ENCODE results near the gene DGKA.
"Not testable (repeated sequence)": the region's sequence is repeated elsewhere in the genome, so short reads cannot be mapped to it uniquely, and the experiment has no call there.

The DGKA gene

DNA sequence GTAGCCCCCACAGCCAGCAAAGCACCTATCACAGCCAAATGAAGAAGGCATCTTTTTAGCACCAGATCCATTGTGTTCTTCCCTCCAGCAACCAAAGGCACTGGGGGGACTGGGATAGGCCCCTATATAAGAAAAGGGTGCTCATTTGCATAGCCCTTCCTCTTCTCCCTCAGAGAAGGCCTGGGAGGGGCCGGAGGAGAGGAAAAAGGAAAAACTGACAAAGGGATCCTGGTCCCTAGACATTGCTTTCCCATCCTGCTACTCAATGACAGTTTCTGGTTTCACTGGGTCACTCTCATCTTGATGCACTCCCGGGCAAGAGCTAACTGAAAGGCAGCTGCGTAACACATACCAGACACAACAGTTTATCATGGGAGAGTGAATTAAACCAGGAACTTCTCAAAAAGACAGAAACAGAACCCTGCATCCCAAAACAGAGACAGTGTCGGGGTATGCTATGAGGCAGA lies 35.0 kb downstream of the DGKA start, which contains the start of gene PMEL:
Gene PMEL, minus strand, starts transcription at position 102 of the 467 bp plus-strand sequence. Its CDS starts 31 bp downstream, at position 71.
- no peak for DNase-seq (ENCODE audit: low read depth, low spot score)
- H3K27ac ChIP-seq = peak within 1 kb of the TSS; percentile 47

DNA sequence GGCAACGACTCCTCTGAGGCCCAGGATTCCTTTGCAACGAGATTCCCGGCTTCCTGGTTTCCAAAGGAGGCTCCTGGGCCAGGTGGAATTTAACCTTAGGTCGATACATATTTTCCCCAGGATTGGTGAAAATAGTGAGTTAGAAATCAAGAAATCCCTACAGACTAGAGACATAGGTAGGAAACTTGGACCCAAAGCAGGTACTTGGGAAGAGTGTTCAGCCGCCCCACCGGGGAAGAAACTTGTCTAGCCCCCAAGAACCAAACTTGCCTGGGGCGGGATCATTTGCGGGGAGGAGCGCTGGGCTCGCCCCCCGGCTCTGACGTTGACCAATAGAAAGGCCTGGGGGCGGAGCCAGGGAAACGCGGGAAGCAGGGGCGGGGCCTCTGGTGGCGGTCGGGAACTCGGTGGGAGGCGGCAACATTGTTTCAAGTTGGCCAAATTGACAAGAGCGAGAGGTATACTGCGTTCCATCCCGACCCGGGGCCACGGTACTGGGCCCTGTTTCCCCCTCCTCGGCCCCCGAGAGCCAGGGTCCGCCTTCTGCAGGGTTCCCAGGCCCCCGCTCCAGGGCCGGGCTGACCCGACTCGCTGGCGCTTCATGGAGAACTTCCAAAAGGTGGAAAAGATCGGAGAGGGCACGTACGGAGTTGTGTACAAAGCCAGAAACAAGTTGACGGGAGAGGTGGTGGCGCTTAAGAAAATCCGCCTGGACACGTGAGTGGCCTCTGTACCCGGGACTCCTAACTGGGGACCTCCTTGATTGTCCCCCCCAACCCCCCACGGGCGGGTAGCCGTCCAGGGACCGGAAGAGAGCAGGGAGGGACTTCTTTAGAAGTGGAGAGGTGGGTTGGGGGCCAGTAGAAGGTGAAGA lies 35.7 kb downstream of the DGKA start, which contains the start of gene CDK2:
Gene CDK2, plus strand, starts transcription at position 423 of the 874 bp plus-strand sequence. Its CDS starts 179 bp downstream, at position 602.
- no peak for DNase-seq (ENCODE audit: low read depth, low spot score)
- peak within 1 kb of the TSS; percentile 47 for H3K27ac ChIP-seq

DNA sequence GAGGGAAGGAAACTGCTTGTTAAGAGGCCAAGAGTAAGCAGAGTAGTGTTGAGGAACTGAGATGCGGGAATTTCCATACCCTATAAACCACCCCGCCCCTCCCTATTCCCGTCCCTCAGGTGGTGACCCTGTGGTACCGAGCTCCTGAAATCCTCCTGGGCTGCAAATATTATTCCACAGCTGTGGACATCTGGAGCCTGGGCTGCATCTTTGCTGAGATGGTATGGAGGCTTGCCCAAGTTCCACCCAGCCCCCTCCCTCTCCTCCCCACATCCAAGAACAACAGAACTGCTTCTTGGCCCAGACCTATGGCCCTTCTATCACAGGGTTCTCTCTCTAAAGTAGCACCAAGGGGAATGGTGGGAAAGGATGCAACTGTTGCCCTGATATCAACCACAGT lies 38.4 kb downstream of the DGKA start:
- DNase-seq (ENCODE audit: low read depth, low spot score) = no peak
- H3K27ac ChIP-seq = no peak overlapping the region

- DNase-seq (ENCODE audit: low read depth, low spot score) = no peak
- peak overlapping the region; percentile 93 for H3K27ac ChIP-seq
Observed at GRCh38 chr12:55970775-55971174, 39.8 kb downstream of the DGKA start.

GRCh38 chr12:55972042-55972441 lies 41.1 kb downstream of the DGKA start:
- peak; percentile 52 for DNase-seq (ENCODE audit: low read depth, low spot score)

GRCh38 chr12:55972456-55972855 lies 41.5 kb downstream of the DGKA start:
- no peak for DNase-seq (ENCODE audit: low read depth, low spot score)

More at GRCh38 chr12:55972042-55972441, 41.1 kb downstream of the DGKA start:
- H3K27ac ChIP-seq = peak overlapping the region; percentile 93

GRCh38 chr12:55972911-55973598 lies 42.1 kb downstream of the DGKA start:
- no peak for DNase-seq (ENCODE audit: low read depth, low spot score)
- H3K27ac ChIP-seq = peak overlapping the region; percentile 93

More at GRCh38 chr12:55972456-55972855, 41.5 kb downstream of the DGKA start:
- peak overlapping the region; percentile 93 for H3K27ac ChIP-seq

DNA sequence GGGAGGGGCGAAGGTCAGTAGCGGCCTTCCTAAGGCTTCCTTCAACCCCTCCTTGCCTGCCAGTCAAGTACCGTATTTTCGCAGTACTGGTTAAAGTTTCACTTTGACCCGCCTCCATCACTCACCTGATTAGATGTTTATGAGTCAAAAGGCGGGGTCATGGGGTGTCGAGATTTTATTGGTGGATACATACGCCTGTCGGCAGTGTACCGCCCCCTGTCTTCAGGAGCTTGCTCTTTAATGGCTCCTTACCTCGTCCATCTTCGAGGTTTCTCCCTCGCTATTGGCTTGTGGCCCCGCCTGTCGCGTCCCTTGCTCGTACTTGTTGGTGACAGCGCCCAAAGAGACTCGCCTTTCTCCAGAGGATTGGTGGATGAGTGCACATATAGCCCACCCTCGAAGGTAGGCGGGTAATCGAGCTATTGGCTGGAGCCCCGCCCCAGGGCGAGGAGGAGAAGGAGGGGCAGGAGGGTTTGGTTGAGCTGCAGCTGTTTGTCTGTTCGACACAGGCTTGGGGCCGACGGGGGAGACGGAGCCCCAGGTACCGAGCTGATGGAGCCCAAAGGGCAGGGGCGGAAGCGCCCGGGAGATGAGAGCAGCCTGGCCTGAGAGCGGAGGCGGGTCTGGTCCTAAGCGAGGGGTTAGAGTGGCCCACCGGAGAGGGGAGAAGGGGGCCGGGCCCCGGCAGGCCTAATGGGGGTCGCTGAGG lies 42.8 kb downstream of the DGKA start, which contains the start of gene RAB5B:
Gene RAB5B, plus strand, starts transcription at position 480 of the 709 bp plus-strand sequence. CDS start 12,883 bp downstream, outside the sequence.
- H3K27ac ChIP-seq = peak within 1 kb of the TSS; percentile 93
- DNase-seq (ENCODE audit: low read depth, low spot score) = peak; percentile 100

DNA sequence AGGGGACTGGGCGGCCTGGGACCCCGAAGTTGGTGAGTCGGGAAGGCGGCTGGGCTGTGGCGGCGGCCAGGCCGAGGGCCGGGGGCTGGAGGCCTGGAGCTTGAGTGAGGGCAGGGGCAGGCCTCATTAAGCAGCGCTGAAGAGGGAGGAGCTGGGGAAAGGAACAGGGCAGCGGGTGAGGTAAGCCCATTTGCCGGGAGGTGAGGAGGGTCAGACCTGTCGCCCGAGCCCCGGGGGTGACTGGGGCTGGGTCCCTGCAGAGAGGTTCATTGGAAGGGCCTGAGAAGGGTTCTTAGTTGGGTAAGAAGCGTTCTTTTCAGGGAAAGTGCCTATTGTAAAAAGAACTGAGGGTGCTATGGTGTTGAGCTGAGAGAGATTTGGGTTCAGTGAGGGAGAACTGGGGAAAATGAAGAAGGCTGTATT lies 43.4 kb downstream of the DGKA start:
- H3K27ac ChIP-seq = peak overlapping the region; percentile 93
- no peak for DNase-seq (ENCODE audit: low read depth, low spot score)

- H3K27ac ChIP-seq = no peak overlapping the region
Observed at GRCh38 chr12:55978393-55978792, 47.4 kb downstream of the DGKA start.

DNA sequence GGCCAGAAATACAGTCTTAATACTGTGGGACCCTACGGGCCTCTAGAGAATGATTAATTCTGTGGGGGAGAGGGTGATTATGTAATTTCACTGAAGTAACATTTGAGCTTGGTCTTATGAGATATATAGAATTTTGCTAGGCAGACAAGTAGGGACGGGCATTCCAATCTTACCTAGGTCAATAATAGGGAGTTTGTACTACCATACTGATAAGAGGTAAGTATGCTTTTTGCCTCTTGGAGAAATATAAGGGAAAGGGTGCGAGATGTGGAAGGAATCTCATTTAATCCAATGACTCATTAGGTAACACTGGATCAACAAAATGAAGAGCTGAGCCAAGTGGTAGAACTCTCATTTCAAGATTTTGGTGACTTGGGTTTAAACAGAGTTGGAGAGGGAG lies 48.1 kb downstream of the DGKA start:
- H3K27ac ChIP-seq = no peak overlapping the region
- no peak for DNase-seq (ENCODE audit: low read depth, low spot score)

More at GRCh38 chr12:55978393-55978792, 47.4 kb downstream of the DGKA start:
- DNase-seq (ENCODE audit: low read depth, low spot score) = no peak

GRCh38 chr12:55981882-55982281 lies 50.9 kb downstream of the DGKA start:
- not testable (repeated sequence) for H3K27ac ChIP-seq; DNase-seq (ENCODE audit: low read depth, low spot score)

DNA sequence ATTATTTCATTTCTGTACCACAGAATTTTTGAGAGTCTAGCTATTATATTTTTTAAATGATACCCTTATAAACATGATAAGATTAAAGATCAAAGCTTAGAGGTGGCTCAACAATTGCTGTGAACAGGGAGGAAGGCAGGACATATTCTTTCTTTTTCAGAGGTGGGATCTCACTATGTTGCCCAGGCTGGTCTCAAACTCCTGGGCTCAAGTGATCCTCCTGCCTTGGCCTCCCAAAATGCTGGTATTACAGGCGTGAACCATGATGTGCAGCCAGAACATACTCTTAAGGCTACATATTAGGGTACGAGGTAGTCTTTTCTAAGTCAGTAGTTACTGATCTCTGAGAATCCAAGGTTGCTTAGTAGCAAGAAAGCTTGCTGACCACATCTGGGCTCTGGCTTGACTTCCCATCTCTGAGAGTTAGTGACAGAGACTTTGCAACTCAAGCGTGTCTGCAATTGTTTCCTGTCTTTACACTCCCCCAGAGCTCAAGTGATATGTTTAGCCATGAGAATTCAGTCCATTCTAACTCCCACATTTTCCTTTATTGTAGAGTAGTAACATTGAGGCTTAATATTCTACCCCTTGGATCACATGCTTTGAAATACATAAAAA lies 51.5 kb downstream of the DGKA start:
- no peak for DNase-seq (ENCODE audit: low read depth, low spot score)
- no peak overlapping the region for H3K27ac ChIP-seq

GRCh38 chr12:55983232-55983842 lies 52.4 kb downstream of the DGKA start:
- H3K27ac ChIP-seq = no peak overlapping the region
- no peak for DNase-seq (ENCODE audit: low read depth, low spot score)

- H3K27ac ChIP-seq = no peak overlapping the region
- no peak for DNase-seq (ENCODE audit: low read depth, low spot score)
Observed at GRCh38 chr12:55984861-55985260, 53.9 kb downstream of the DGKA start.

DNA sequence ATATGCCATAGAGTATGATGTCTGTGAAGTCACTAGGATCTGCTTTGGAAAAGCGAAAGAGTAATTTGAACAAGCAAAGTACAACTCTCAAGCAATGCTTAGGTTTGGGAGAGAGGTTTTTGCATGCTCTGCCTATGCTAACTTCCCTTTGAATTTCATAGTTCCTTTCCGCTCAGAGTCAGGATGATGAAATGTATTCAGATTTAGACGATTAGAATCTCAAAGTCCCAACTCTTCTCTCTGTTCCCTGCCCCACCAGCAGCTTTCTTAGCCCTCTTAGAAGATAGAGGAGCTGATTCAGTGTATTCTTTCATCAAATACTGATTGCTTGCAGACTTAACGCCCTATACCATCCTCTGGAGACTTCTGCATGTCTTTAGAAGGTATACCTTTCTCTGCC lies 54.4 kb downstream of the DGKA start:
- DNase-seq (ENCODE audit: low read depth, low spot score) = no peak
- H3K27ac ChIP-seq = no peak overlapping the region

DNA sequence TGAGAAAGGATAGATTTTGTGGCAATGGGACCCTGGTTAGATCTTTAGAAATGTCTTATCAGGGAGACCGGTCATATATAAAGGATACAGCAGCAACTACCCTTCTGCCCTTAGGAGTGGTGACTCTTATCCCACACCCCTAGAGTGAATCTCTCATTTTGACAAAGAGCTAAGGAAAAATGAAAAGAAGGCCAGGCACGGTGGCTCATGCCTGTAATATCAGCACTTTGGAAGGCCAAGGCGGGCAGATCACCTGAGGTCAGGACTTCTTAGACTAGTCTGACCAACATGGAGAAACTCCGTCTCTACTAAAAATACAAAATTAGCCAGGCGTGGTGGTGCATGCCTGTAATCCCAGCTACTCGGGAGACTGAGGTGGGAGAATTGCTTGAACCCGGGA lies 55.0 kb downstream of the DGKA start:
- H3K27ac ChIP-seq = not testable (repeated sequence)

GRCh38 chr12:55991110-55991509 lies 60.1 kb downstream of the DGKA start:
- DNase-seq (ENCODE audit: low read depth, low spot score) = no peak
- H3K27ac ChIP-seq = no peak overlapping the region

More for the DNA sequence above, 55.0 kb downstream of the DGKA start:
- not testable (repeated sequence) for DNase-seq (ENCODE audit: low read depth, low spot score)

DNA sequence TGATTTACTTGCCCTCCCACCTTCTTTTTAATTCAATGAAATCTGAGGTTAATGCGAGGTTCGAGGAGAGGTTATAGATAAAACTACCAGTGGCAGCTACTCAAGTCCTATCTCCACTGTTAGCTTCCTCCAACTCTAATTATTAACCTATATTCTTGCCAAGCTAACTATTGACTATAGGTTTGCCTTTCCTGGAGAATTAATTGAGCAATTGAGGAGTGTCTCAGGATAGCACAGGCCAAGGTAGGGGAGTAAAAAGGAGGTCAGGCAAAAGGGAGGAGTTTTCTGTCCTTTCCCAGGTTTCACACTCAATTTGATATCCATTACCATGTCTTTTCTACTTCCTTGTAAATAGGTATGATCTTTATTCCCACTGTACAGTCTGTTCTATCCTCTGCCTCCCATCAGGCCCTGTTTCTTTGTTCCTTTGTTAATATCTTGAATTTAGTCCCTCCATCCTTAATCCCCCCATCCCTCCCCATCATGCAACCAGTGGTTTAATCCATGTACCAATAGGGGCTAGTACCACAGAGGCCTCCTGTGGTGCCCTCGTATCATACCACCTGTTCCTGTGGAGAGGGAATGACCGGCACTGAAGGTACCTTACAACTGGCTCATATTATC lies 62.4 kb downstream of the DGKA start:
- no peak overlapping the region for H3K27ac ChIP-seq
- no peak for DNase-seq (ENCODE audit: low read depth, low spot score)
